Fibroblast of gingiva (primary cell): Measurements from ENCODE around the gene PPP4R3A.
"Not testable (repeated sequence)": the region's sequence is repeated elsewhere in the genome, so short reads cannot be mapped to it uniquely, and the experiment has no call there.

Experiments used
- DNase-seq: peaks from one replicate; pipeline ENCODE4 v3.0.0-alpha.2; 2011; ENCODE audit warnings: low read depth

PPP4R3A gene

GRCh38 chr14:91503000-91503504 lies 7.1 kb downstream of the PPP4R3A start:
- no peak for DNase-seq

GRCh38 chr14:91501951-91502930 lies 7.9 kb downstream of the PPP4R3A start:
- DNase-seq = no peak

GRCh38 chr14:91501348-91501747 lies 8.8 kb downstream of the PPP4R3A start:
- DNase-seq = no peak

GRCh38 chr14:91496790-91497189 lies 13.3 kb downstream of the PPP4R3A start:
- DNase-seq = no peak

- DNase-seq = not testable (repeated sequence)
These were observed 15.6 kb downstream of the PPP4R3A start for GRCh38 chr14:91494392-91495065.

GRCh38 chr14:91493169-91493568 lies 16.9 kb downstream of the PPP4R3A start:
- peak; percentile 32 for DNase-seq

GRCh38 chr14:91484744-91485143 lies 25.4 kb downstream of the PPP4R3A start:
- no peak for DNase-seq

GRCh38 chr14:91484186-91484585 lies 25.9 kb downstream of the PPP4R3A start:
- no peak for DNase-seq

- DNase-seq = peak; percentile 64
These were observed 27.7 kb downstream of the PPP4R3A start for GRCh38 chr14:91482263-91483013.

GRCh38 chr14:91477388-91477787 lies 32.7 kb downstream of the PPP4R3A start:
- no peak for DNase-seq

GRCh38 chr14:91473046-91473445 lies 37.1 kb downstream of the PPP4R3A start:
- no peak for DNase-seq

- DNase-seq = no peak
These were observed 39.9 kb downstream of the PPP4R3A start for GRCh38 chr14:91470216-91470615.

GRCh38 chr14:91466192-91466591 lies 43.9 kb downstream of the PPP4R3A start:
- DNase-seq = no peak

GRCh38 chr14:91464615-91465205 lies 45.4 kb downstream of the PPP4R3A start:
- DNase-seq = no peak

GRCh38 chr14:91458612-91459011 lies 51.5 kb downstream of the PPP4R3A start:
- DNase-seq = no peak

- DNase-seq = no peak
These were observed 53.8 kb downstream of the PPP4R3A start for GRCh38 chr14:91456283-91456682.

GRCh38 chr14:91454580-91454979 lies 55.5 kb downstream of the PPP4R3A start:
- DNase-seq = no peak

GRCh38 chr14:91454155-91454554 lies 56.0 kb downstream of the PPP4R3A start:
- DNase-seq = no peak

- peak; percentile 4 for DNase-seq
These were observed 56.4 kb downstream of the PPP4R3A start for GRCh38 chr14:91453744-91454143.

- no peak for DNase-seq
These were observed 65.6 kb downstream of the PPP4R3A start for GRCh38 chr14:91444335-91445020.

- no peak for DNase-seq
These were observed 70.8 kb downstream of the PPP4R3A start for GRCh38 chr14:91439345-91439744.
